HG02943 (cell line): Measurements from ENCODE around the gene SEMA6D.

Experiments
- ATAC-seq: cut with Tn5 transposase; IDR thresholded peaks from one replicate; pipeline ENCODE4 v1.9.1; 2021; ENCODE audit warnings: mild to moderate bottlenecking, low read depth, moderate library complexity; ENCODE audit not compliant: unreplicated experiment

SEMA6D gene

GRCh38 chr15:47817969-47818548 lies 100.8 kb downstream of the SEMA6D start:
- ATAC-seq, result no peak

DNA sequence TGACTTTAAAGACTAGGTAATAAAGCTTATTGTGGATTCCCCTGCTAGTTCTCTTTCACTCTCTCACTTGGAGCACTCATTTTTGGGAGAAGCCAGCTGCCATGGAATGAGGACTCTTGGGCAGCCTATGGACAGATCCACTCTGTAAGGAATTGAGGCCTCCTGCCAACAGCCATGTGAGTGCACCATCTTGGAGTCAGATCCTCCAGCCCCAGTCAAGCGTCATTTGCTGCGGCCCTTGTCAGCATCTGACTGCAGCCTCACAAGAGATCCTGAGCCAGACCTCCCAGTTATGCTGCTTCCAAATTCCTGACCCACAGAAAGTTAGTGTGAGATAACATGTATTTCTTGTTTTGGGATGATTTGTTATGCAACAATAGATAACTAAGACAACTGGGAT lies 101.9 kb downstream of the SEMA6D start:
- no peak for ATAC-seq

DNA sequence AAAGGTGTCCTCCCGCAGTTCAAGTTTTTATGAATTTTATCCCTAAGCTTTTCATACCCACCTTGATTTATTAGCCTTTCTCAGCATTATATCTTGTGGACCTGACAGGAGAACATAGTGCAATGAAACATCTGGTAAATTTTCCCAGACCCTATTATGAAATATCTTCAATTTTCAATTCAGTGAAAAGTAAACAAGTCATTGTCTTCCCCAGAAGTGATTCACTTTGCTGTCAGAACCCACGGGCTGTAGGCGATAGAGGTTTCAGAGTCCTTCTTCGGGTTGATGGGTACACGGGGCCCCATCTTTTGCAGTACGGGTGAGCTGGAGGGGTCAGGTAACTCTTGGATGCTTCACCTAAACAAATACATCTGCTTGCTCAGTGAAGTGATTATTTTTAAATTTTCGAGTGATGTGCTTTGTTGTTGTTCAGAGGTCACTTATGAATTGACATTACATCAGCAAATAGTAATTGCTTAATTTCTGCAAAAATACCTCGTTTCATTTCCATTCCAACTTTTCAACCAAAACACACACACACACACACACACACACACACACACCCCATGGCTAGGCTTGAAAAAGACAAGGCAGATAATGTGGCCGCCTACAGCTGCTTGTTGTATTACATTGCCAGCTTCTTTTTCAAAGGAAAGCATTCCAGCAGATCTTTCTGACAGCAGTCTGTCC lies 102.9 kb downstream of the SEMA6D start:
- ATAC-seq, result no peak

DNA sequence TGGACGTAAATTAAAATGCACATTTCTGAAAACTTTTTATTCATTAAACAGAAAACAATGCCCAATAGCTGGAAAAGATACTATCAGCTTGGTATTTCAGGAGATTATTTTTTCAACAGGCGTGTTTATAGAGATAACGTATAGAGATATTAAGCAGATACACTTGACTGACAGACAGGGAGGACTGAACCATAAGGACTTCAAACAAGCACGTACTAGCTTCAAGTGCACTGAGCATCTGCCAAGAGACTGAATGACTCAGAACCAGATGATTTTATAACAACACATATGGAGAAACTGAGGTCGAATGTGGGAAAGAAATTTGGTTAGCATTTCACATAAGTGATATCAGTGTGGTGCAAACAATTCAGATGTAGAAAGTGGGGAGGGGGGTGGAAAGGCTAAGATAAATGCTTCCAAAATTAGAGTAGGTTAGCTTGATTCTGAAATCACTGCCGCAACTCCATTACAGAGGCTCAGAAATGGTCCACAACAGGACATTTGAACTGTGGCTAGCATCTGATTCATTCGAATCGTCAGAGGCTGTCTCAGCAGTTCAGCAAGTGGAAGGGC lies 103.5 kb downstream of the SEMA6D start:
- no peak for ATAC-seq

GRCh38 chr15:47822048-47822447 lies 104.7 kb downstream of the SEMA6D start:
- no peak for ATAC-seq
